ENCODE data around the gene SCAMP4.

DNA sequence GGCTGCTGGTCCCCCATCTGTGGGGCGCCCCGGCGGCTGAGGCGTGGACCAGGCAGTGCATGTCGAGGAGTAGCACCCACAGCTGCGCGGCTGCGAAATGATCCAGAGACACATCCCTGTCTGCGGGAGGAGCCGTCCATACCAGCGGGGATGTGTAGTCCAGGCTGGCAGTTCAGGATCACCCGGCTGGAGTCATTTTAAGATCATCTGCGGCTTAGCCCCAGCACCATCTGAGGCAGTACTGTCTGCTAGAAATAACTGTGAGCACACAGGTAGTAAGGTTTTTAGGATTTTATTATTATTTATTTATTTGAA, 3.1 kb downstream of the SCAMP4 start:
- TF ChIP-seq POLR2A (IDR thresholded peaks at IDR 0.05; ENCODE audit: low read depth) (no peak), POLR2AphosphoS5 (IDR thresholded peaks at IDR 0.05) (no peak)
- TF ChIP-seq, protein P1, sequence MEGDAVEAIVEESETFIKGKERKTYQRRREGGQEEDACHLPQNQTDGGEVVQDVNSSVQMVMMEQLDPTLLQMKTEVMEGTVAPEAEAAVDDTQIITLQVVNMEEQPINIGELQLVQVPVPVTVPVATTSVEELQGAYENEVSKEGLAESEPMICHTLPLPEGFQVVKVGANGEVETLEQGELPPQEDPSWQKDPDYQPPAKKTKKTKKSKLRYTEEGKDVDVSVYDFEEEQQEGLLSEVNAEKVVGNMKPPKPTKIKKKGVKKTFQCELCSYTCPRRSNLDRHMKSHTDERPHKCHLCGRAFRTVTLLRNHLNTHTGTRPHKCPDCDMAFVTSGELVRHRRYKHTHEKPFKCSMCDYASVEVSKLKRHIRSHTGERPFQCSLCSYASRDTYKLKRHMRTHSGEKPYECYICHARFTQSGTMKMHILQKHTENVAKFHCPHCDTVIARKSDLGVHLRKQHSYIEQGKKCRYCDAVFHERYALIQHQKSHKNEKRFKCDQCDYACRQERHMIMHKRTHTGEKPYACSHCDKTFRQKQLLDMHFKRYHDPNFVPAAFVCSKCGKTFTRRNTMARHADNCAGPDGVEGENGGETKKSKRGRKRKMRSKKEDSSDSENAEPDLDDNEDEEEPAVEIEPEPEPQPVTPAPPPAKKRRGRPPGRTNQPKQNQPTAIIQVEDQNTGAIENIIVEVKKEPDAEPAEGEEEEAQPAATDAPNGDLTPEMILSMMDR (IDR thresholded peaks at IDR 0.05), result no peak

Data from esophagus muscularis mucosa (tissue), 3 donors.